Occipital lobe (tissue), 2 donors: ENCODE results near the gene PANK2. TPM values are rescaled to one million over a fixed set of nuclear protein-coding genes. Genes with fewer than 3 reads are reported as not detected.
"Not testable (repeated sequence)": the region's sequence is repeated elsewhere in the genome, so short reads cannot be mapped to it uniquely, and the experiment has no call there.

ENCODE experiments used
- DNase-seq: peaks from one replicate; lab custom pipeline; 2025; lab: John Stamatoyannopoulos, UW
- total RNA-seq: library from RNA; depleted of rRNA; stranded (reverse); fragments of >200 nt; gene quantifications from one replicate; pipeline ENCODE4 v1.2.3, GENCODE V29; 2014

The PANK2 gene
- total RNA-seq, 1 donor from 2014 or later = 61.6 TPM

DNA sequence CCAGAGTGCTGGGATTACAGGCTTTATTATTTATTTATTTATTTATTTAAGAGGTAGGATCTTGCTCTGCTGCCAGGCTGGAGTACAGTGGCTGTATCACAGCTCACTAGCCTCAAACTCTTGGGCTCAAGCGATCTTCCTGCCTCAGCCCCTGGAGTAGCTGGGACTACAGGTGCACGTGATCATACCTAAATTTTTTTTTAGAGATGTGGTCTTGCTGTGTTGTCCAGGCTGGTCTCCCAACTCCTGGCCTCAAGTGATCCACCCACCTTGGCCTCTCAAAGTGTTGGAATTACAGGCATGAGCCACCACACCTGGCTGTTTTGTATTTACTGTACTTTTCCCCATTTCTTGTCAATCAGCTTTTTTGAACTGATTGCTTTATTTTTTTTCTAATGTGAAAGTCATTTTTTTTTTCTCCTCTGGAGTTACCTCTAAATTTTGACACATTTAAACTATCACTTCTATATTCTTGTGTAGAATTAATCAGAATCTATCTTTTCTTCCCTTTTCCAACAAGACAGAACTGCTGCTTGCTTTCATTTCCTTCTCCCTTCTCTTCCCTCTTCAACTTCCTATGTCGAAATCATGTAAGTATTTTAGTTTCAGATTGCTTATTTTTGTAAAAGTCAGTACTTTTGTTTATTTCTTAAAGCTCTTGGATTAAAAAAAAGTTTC is 12.0 kb downstream of the PANK2 start:
- no peak for DNase-seq

DNA sequence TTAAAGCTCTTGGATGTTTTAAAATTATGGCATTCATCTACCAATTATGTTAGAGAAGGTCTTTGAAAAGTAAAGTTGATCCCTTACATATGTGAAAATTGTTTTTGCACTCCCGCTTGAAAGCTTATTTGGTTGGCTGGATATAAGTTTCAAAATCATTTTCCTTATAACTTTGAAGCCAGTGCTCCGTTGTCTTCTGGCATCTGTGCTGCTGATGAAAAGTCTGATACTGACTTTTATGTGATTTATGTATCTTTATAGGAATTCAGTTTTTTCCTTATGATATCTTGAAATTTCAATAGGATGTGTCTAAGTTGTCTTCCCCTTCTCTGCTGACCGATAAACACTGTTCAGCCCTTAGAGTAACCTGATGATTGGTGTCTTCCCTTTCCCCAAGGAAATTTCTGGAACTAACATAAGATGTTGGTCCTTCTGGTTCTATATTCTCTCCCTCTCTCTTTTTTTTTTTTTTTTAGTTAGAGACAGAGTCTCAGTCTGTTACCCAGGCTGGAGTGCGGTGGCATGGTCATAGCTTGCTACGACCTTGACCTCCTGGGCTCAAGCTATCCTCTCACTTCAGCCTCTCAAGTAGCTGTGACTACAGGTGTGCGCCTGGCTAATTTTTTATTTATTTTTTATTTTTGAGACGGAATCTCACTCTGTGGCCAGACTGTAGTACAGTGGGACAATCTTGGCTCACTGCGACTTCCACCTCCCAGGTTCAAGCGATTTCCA is 12.7 kb downstream of the PANK2 start:
- no peak for DNase-seq

DNA sequence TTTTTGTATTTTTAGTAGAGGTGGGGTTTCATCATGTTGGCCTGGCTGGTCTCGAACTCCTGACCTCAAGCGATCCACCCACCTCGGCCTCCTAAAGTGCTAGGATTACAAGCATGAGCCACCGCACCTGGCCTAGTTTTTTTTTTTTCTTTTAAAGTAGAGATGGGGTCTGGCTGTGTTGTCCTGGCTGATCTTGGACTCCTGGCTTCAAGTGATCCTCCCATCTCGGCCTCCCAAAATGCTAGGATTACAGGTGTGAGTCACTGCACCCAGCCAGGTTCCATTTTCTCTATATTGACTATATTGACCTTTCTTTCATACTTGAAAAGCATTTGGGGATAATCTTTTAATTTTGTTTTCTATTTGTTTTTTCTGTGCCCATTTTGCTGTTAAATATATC is 13.3 kb downstream of the PANK2 start:
- no peak for DNase-seq

DNA sequence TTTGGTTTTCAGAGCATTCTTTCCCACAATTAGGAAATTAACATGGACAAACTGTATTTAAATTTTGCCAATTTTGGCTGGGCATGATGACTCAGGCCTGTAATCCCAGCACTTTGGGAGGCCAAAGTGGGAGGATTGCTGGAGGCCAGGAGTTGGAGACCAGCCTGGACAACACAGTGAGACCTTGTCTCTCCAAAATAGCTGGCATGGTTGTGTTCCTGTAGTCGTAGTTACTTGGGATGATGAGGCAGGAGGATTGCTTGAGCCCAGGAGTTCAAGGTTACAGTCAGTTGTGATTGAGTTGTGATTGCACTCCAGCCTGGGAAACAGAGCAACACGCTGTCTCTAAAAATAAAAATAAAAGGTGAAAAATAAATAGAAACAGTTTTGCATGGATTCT is 15.0 kb downstream of the PANK2 start:
- DNase-seq = no peak

- DNase-seq = no peak
These were observed 15.7 kb downstream of the PANK2 start for GRCh38 chr20:3904857-3905256.

DNA sequence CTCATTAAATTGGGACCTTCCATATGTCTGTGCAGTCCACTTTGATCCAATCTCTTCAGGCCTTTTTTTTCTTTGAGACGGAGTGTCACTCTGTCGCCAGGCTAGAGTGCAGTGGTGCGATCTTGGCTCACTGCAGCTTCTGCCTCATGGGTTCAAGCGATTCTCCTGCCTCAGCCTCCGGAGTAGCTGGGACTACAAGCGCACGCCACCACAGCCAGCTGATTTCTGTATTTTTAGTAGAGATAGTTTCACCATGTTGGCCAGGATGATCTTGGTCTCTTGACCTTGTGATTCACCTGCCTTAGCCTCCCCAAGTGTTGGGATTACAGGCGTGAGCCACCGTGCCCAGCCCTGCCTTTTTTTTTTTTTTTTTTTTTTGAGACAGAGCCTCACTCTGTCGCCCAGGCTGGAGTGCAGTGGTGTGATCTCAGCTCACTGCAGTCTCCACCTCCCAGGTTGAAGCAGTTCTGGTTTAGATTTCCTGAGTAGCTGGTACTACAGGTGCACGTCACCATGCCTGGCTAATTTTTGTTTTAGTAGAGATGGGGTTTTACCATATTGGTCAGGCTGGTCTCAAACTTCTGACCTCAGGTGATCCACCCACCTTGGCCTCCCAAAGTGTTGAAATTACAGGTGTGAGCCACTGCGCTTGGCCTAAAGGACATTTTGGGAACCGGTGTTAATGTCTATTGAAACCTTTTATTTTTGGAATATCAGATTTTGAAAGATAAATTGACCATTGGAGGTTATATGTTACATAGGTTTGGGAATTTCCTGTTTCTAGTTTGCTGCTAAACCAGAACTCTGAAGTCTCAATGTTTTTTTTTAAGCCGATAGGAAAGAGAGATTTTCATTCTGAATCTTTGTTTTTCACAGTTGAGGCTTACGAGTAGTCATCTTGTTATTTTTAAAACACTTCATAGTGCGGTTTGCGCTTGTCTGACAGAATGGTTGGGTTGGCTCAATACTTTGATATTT is 17.8 kb downstream of the PANK2 start:
- not testable (repeated sequence) for DNase-seq

DNA sequence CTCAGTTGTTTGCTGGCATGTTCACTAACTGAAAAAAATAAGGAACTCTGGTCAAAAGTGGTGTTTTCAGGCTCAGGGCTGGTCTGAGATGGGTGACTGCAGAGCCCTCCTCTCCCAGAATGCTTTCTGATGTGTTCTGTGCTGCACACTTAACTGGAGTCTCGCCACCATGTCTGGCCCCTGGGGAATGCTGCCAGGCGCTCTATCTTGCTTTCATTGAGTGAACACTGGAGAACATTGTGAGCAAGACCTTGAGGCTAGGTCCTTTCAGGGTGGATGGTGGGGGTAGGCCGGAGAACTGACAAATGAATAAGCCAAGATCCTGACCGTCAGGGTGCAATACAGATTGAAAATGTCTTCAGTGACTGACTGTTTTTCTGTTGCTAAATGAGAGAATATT is 19.5 kb downstream of the PANK2 start:
- DNase-seq = no peak

DNA sequence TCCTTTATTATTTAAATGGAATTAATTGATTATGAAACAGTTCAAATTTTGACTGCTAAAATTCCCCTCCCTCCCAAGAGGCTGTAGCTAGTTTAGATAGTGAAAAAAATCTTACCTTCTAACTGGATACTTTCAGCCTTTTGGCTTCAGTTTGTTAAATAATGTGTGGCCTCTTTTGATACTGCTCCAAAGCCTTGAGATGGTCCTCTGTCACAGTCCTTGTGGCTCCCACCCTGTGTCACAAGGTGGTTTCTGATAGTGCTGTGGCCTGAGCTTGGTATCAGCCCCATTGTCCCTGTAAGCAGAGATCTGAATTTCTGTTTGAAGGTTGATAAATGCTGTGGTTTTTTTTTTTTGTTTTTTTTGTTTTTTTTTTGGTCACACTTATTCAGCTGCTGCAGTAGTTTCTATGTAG is 20.8 kb downstream of the PANK2 start:
- DNase-seq = no peak

- no peak for DNase-seq
These were observed 21.7 kb downstream of the PANK2 start for GRCh38 chr20:3910853-3911252.

GRCh38 chr20:3911956-3912355 is 22.8 kb downstream of the PANK2 start:
- no peak for DNase-seq

- DNase-seq = no peak
These were observed 25.3 kb downstream of the PANK2 start for GRCh38 chr20:3914446-3914845.

GRCh38 chr20:3915691-3916090 is 26.5 kb downstream of the PANK2 start:
- no peak for DNase-seq

DNA sequence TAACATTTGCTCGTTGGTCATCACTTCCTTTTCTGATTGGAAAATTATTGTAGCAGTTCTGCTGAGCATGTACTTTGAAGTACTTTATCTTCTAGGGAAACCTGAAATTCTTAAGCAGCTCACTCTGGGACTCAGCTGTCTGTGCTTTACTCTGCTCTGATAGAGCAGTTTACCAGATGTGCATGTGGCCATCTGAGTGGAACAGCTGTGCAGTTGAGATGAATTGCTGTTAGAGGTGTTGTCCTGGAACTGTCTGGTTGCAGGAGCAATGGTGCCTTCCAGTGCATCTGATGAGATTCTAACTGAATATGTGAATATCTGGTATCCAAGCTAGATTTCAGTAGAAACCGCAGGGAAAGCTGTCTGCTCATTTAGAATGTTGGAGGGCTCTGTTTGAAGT is 27.2 kb downstream of the PANK2 start:
- no peak for DNase-seq

DNA sequence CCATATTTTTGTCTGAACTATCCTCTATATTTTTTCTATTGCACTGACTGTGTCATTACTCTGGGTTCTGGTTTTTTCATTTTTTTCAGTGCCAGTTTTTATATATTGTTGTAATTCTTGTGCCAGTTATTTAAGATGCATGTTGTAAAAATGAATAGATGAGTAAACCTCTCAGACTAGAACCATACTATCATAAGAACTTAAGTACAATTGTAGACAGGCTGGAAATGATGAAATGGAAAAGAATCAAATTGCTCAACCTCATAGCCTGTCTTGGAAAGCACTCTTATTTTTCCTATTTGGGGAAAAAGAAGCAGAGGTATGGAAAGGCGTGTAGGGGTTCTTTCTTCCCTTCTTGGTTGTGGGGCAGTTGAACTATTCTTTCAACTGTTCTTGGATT is 30.2 kb downstream of the PANK2 start:
- DNase-seq = no peak

GRCh38 chr20:3922223-3922982 is 33.2 kb downstream of the PANK2 start:
- no peak for DNase-seq

DNA sequence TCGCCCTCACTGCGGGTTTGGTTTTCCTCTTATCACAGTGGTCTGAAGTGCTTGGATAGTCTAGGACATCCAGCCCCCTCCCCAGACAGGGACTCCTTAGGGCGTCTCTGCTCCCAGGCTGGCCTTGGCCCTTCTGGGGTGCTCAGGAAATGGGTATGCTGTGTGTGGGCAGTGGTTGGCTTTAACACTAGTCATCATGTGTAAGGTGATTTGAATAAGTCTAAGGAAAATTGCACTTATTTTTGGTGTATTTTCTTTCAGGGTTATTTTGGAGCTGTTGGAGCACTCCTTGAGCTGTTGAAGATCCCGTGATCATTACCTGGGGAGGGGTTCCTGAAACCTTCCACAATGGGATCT is 33.8 kb downstream of the PANK2 start:
- DNase-seq = no peak

- peak; percentile 47 for DNase-seq
These were observed 34.6 kb downstream of the PANK2 start for GRCh38 chr20:3923818-3924217.

- DNase-seq = no peak
These were observed 35.3 kb downstream of the PANK2 start for GRCh38 chr20:3924304-3925112.

DNA sequence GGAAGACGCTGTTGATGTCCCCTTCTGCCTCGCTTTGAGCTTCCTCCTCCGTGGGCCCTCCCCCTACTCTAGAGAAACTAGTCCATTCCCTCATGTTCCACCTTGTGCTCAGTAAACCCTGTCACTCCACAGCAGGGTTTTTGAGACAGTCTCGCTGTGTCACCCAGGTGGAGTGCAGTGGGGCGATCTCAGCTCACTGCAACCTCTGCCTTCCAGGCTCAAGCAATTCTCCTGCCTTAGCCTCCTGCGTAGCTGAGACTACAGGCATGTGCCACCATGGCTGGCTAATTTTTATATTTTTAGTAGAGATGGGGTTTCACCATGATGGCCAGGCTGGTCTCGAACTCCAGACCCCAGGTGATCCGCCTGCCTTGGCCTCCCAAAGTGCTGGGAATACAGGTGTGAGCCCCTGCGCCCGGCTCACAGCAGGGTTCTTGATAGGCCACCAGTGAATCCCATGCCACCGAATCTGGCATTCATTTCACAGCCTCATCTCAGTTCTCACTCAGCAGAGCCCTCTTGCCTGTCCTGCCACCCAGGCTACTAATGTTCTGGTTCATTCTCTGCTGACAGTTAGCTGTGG is 36.0 kb downstream of the PANK2 start:
- DNase-seq = no peak
